Ovary (tissue), 9 donors: ENCODE measurements around the gene C16orf92. TPM values are rescaled to one million over a fixed set of nuclear protein-coding genes. Genes with fewer than 3 reads are reported as not detected.
A peak's percentile ranks its signal among the peaks of the same experiment; 100 is the strongest.

Experiments
- DNase-seq, 5 donors: peaks; one replicate each; pipeline ENCODE4 v3.0.0-alpha.2; 2019 to 2020
- H3K27ac ChIP-seq, 2 donors: fragments of 200-600 bp; one replicate each; pipeline versions ENCODE4 v1.5.1 to v1.8.0; 2019 to 2022
- H3K27me3 ChIP-seq: fragments of 200-600 bp; one replicate; pipeline ENCODE4 v1.8.0; 2022
- H3K36me3 ChIP-seq: fragments of 200-600 bp; sonication (generic); one replicate; pipeline ENCODE4 v1.5.1; 2019
- H3K4me1 ChIP-seq: one replicate; pipeline ENCODE4 v1.8.1; 2013; ENCODE audit warnings: mild to moderate bottlenecking, moderate library complexity; ENCODE audit not compliant: insufficient read depth
- H3K4me3 ChIP-seq: fragments of 200-600 bp; sonication (generic); one replicate; pipeline ENCODE4 v1.5.1; 2017
- H3K9me3 ChIP-seq, 2 donors: fragments of 200-600 bp in 1 of 2; sonication (generic) in 1 of 2; one replicate each; pipeline versions ENCODE4 v1.5.1 to v1.8.1; 2013 to 2019; ENCODE audit warnings: mild to moderate bottlenecking in 1 of 2, moderate library complexity in 1 of 2
- CTCF ChIP-seq, 3 donors: fragments of 450-650 bp in 2 of 3; fragments of 200-600 bp in 1 of 3; IDR thresholded peaks; one replicate each; pipeline versions ENCODE4 v1.5.1 to v1.8.0; 2016 to 2022; ENCODE audit warnings: antibody characterized with exemption in 3 of 3, mild to moderate bottlenecking in 1 of 3
- EP300 ChIP-seq: sonication (generic); formaldehyde crosslinking; IDR thresholded peaks from one replicate; pipeline ENCODE4 v1.6.1; 2017; ENCODE audit warnings: antibody characterized with exemption
- POLR2A ChIP-seq: fragments of 450-650 bp; IDR thresholded peaks from one replicate; pipeline ENCODE4 v1.6.1; 2017; ENCODE audit warnings: antibody characterized with exemption, mild to moderate bottlenecking, moderate library complexity
- WGBS, 3 donors: extraction: QIAGEN DNeasy Blood & Tissue Kit in 1 of 3; methylation state at CpG; one replicate each; pipeline versions ENCODE4 v1.1.5 to v1.1.7; 2013 to 2017; 5-methylcytosine and 5-hydroxymethylcytosine counted together
- intact Hi-C, 4 donors: fragments of 100-400 bp; cut with DNase I; formaldehyde crosslinking; loops; one replicate each; pipeline versions ENCODE4 v1.11.0 to v1.15.1; 2022 to 2023
- polyA plus RNA-seq, 2 donors: library from polyadenylated mRNA; stranded (reverse); fragments of 200-250 nt in 1 of 2; fragments of 350-450 nt in 1 of 2; fragmentation: Illumina TruSeq in 1 of 2; extraction: RNeasy Lipid Tissue Mini Kit (QIAGEN cat#74804) in 1 of 2; gene quantifications; one replicate each; pipeline ENCODE4 v1.2.3, GENCODE V29; 2013 to 2014
- total RNA-seq, 7 donors: library from RNA; depleted of rRNA in 2 of 7; stranded (reverse); fragments of >200 nt in 2 of 7; fragmentation: NEBNext Ultra II Directional in 3 of 7; extraction: Animal tissue kit (Norgen Biotek cat#: 25700) in 3 of 7; gene quantifications; one replicate each; pipeline versions ENCODE4 v1.1.0 to v1.2.4, GENCODE V29; 2016 to 2023
- donor health status: DM: no; HTN: no; CAD: no; lungs with moderate emphysema.
- donor health status: DM: no; HTN: no; CAD: no.
- donor health status: Bipolar disorder and iron deficiency.
- donor health status: DM: yes; HTN: yes; CAD: no.
- donor health status: DM: no; HTN: no; CAD: no.
- donor health status: DM: yes; HTN: yes; CAD: no.

The C16orf92 gene
- total and polyA plus RNA-seq, 9 donors = not detected

GRCh38 chr16:30052671-30053372, 29.8 kb downstream of the C16orf92 start:
- Histone ChIP-seq H3K9me3 (no peaks in the 10 kb centered on the region), H3K4me3 (peak overlapping the region; percentile 57), H3K4me1 (peaks cover 3% of the 10 kb centered on the region), H3K36me3 (no peaks in the 10 kb centered on the region), H3K27ac (no peak overlapping the region), H3K27me3 (no peaks in the 10 kb centered on the region)
- TF ChIP-seq CTCF (IDR thresholded peaks at IDR 0.05) (no peak), EP300 (no peak), POLR2A (no peak)
- intact Hi-C loops = loop anchor here in 1 of 4 donors (10.0 kb wide), 1 partner anchor 482 kb away; the partner anchor contains the start of gene ZNF747
- DNase-seq = peak; percentile 93 to 96 (median 95)
- 3 to 6% (median 3%) methylated on average over 35 to 58 of the region's 58 CpGs for WGBS, 3 donors

GRCh38 chr16:30053376-30054015, 30.5 kb downstream of the C16orf92 start:
- H3K4me1 ChIP-seq = peaks cover 3% of the 10 kb centered on the region
- intact Hi-C loops = loop anchor here in 1 of 4 donors (10.0 kb wide), 1 partner anchor 481 kb away; the partner anchor contains the start of gene ZNF747
- no peak for DNase-seq
- H3K36me3 ChIP-seq = no peaks in the 10 kb centered on the region
- TF ChIP-seq POLR2A (no peak), EP300 (no peak), CTCF (IDR thresholded peaks at IDR 0.05) (no peak)
- 3 to 5% (median 4%) methylated on average over 19 of the region's 19 CpGs for WGBS, 3 donors
- no peaks in the 10 kb centered on the region for H3K9me3 ChIP-seq
- no peaks in the 10 kb centered on the region for H3K27me3 ChIP-seq
- H3K27ac ChIP-seq = no peak overlapping the region
- peak overlapping the region; percentile 57 for H3K4me3 ChIP-seq

DNA sequence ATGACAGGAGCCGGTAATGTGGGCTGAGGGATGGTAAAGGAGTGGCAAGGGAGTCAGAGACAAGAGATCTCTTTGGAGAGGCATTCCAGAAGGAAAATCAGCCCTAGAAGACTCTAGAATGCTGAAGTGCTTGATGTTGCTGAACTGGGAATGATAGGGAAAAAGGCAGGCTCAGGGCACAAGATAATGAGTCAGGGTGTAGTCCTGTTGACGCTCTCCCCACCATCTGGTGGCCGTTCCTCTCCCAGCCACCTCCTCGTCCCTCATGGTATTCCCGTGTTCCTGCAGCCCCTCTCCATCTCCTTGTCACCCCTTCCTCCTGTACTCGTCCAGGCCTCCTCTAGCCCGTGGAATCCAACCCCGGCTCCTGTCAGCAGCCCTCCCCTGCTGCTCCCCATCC, 31.5 kb downstream of the C16orf92 start:
- no peak for DNase-seq
- Histone ChIP-seq H3K4me3 (no peak overlapping the region), H3K27me3 (no peaks in the 10 kb centered on the region), H3K4me1 (peaks cover 3% of the 10 kb centered on the region), H3K9me3 (no peaks in the 10 kb centered on the region), H3K36me3 (no peaks in the 10 kb centered on the region), H3K27ac (no peak overlapping the region)
- intact Hi-C loops = loop anchor here in 1 of 4 donors (10.0 kb wide), 1 partner anchor 480 kb away; the partner anchor contains the start of gene ZNF747
- WGBS, 3 donors = 77 to 79% (median 79%) methylated on average over 8 of the region's 8 CpGs
- TF ChIP-seq EP300 (no peak), POLR2A (no peak), CTCF (IDR thresholded peaks at IDR 0.05) (no peak)

GRCh38 chr16:30054959-30055553, 32.1 kb downstream of the C16orf92 start:
- DNase-seq = no peak
- 49 to 55% (median 54%) methylated on average over 10 of the region's 10 CpGs for WGBS, 3 donors
- Histone ChIP-seq H3K4me3 (no peak overlapping the region), H3K36me3 (no peaks in the 10 kb centered on the region), H3K9me3 (no peaks in the 10 kb centered on the region), H3K27ac (no peak overlapping the region), H3K4me1 (peaks cover 3% of the 10 kb centered on the region), H3K27me3 (no peaks in the 10 kb centered on the region)
- no peak for TF ChIP-seq CTCF (IDR thresholded peaks at IDR 0.05)
- TF ChIP-seq POLR2A = no peak
- no peak for TF ChIP-seq EP300
- intact Hi-C loops = loop anchor here in 1 of 4 donors (10.0 kb wide), 1 partner anchor 480 kb away; the partner anchor contains the start of gene ZNF747
